Measurements from ENCODE around the gene CAPZA2. TPM values are rescaled to one million over a fixed set of nuclear protein-coding genes. Genes with fewer than 3 reads are reported as not detected.

The CAPZA2 gene
- total and polyA plus RNA-seq, 9 of the 15 experiments (the other 6 are each of a cell fraction or from before 2014, with no cell fraction given) = 67.0 to 524 (median 176) TPM

GRCh38 chr7:116862234-116862950 is at the start of gene CAPZA2 (continued):
- TF ChIP-seq PREB (CRISPR knock-in tag; IDR thresholded peaks at IDR 0.05) (no peak), USF2 (CRISPR knock-in tag; IDR thresholded peaks at IDR 0.05) (peak; percentile 83), POLR2AphosphoS2 (IDR thresholded peaks at IDR 0.05; ENCODE audit: low read length) (peak; percentile 50; the same call in 1 of the 2 replicates), ZSCAN29 (IDR thresholded peaks at IDR 0.05) (no peak), ZBTB40 (IDR thresholded peaks at IDR 0.05) (no peak; the same call in 1 of the 2 replicates), ZBTB40 (CRISPR knock-in tag; IDR thresholded peaks at IDR 0.05) (no peak), GABPB2 (CRISPR knock-in tag; conservative IDR thresholded peaks at IDR 0.05) (no peak), TFAM (CRISPR knock-in tag; conservative IDR thresholded peaks at IDR 0.05) (no peak), TAF1 (IDR thresholded peaks at IDR 0.05; ENCODE audit: control insufficient read depth, extremely low read depth, insufficient read depth, low read length, severe bottlenecking) (peak; percentile 99), ARID3B (CRISPR knock-in tag; IDR thresholded peaks at IDR 0.05; ENCODE audit: borderline replicate concordance) (no peak), ZNF778 (CRISPR knock-in tag; IDR thresholded peaks at IDR 0.05) (no peak), TAF9B (IDR thresholded peaks at IDR 0.05; ENCODE audit: partially characterized antibody) (peak; percentile 93)
- TF ChIP-seq, protein P1, sequence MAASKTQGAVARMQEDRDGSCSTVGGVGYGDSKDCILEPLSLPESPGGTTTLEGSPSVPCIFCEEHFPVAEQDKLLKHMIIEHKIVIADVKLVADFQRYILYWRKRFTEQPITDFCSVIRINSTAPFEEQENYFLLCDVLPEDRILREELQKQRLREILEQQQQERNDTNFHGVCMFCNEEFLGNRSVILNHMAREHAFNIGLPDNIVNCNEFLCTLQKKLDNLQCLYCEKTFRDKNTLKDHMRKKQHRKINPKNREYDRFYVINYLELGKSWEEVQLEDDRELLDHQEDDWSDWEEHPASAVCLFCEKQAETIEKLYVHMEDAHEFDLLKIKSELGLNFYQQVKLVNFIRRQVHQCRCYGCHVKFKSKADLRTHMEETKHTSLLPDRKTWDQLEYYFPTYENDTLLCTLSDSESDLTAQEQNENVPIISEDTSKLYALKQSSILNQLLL (CRISPR knock-in tag; IDR thresholded peaks at IDR 0.05; ENCODE audit: borderline replicate concordance) = no peak

All from K562 (cell line).